HuH-7 (cell line): ENCODE measurements around the gene DPCD.
"Not testable (repeated sequence)": the region's sequence is repeated elsewhere in the genome, so short reads cannot be mapped to it uniquely, and the experiment has no call there.

ENCODE experiments used
- DNase-seq: peaks from one replicate; pipeline ENCODE4 v3.0.0; 2011; ENCODE audit warnings: low spot score

DPCD gene

GRCh38 chr10:101619983-101620382 is 31.9 kb downstream of the DPCD start:
- DNase-seq: no peak

- no peak for DNase-seq
Observed at GRCh38 chr10:101623528-101623927, 35.4 kb downstream of the DPCD start.

GRCh38 chr10:101624526-101625102 is 36.5 kb downstream of the DPCD start:
- no peak for DNase-seq

- no peak for DNase-seq
Observed at GRCh38 chr10:101625821-101626412, 37.8 kb downstream of the DPCD start.

GRCh38 chr10:101629837-101630632 is 41.9 kb downstream of the DPCD start:
- peak; percentile 23 for DNase-seq

GRCh38 chr10:101630633-101630920 is 42.5 kb downstream of the DPCD start:
- no peak for DNase-seq

GRCh38 chr10:101631821-101632475 is 43.8 kb downstream of the DPCD start:
- no peak for DNase-seq

GRCh38 chr10:101633510-101633909 is 45.4 kb downstream of the DPCD start:
- DNase-seq: not testable (repeated sequence)

GRCh38 chr10:101639141-101639900 is 51.2 kb downstream of the DPCD start:
- DNase-seq: no peak

GRCh38 chr10:101643546-101643945 is 55.4 kb downstream of the DPCD start:
- no peak for DNase-seq

- DNase-seq: no peak
Observed at GRCh38 chr10:101644002-101644401, 55.9 kb downstream of the DPCD start.

- DNase-seq: no peak
Observed at GRCh38 chr10:101645659-101646058, 57.5 kb downstream of the DPCD start.

GRCh38 chr10:101646364-101646763 is 58.2 kb downstream of the DPCD start:
- DNase-seq: no peak

GRCh38 chr10:101647255-101647654 is 59.1 kb downstream of the DPCD start:
- DNase-seq: no peak

- DNase-seq: no peak
Observed at GRCh38 chr10:101649525-101650085, 61.5 kb downstream of the DPCD start.

- no peak for DNase-seq
Observed at GRCh38 chr10:101650863-101651262, 62.7 kb downstream of the DPCD start.

GRCh38 chr10:101651336-101651735 is 63.2 kb downstream of the DPCD start:
- no peak for DNase-seq

- no peak for DNase-seq
Observed at GRCh38 chr10:101653536-101653935, 65.4 kb downstream of the DPCD start.

GRCh38 chr10:101655570-101655969 is 67.4 kb downstream of the DPCD start:
- no peak for DNase-seq

GRCh38 chr10:101656890-101657289 is 68.8 kb downstream of the DPCD start:
- no peak for DNase-seq

- DNase-seq: no peak
Observed at GRCh38 chr10:101658975-101659374, 70.9 kb downstream of the DPCD start.
